HL-60 (cell line): Measurements from ENCODE around the gene IQSEC1.

Source experiments
- GABPA ChIP-seq: IDR thresholded peaks from 2 replicates; pipeline ENCODE4 v1.6.1; 2012; ENCODE audit warnings: low read depth
- TF ChIP-seq, protein P1 (sequence below): IDR thresholded peaks from one replicate; pipeline ENCODE4 v1.5.1; 2011; ENCODE audit warnings: low read length, control low read depth, inconsistent platforms; ENCODE audit not compliant: insufficient read depth

DNA sequence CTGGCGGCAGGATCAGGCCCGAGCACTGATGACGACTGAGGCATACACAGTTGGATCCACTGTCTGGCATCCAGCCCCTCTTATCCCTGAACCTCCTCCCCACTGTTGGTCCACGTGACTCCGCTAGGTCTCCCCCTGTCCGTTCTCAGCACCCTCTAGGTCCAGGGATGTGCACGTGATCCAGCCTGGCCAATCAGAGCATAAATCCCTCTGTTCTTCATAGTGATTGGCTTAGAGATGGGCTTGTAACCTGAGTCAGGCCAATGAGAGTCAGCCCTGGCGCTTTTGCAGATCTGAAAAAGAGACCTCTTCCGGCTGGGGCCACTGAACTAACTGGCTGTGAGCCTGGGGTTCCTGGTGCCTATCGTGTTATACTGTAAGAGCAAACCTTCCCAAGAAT, 20.5 kb upstream of the IQSEC1 start:
- no peak for TF ChIP-seq GABPA
- TF ChIP-seq, protein P1, sequence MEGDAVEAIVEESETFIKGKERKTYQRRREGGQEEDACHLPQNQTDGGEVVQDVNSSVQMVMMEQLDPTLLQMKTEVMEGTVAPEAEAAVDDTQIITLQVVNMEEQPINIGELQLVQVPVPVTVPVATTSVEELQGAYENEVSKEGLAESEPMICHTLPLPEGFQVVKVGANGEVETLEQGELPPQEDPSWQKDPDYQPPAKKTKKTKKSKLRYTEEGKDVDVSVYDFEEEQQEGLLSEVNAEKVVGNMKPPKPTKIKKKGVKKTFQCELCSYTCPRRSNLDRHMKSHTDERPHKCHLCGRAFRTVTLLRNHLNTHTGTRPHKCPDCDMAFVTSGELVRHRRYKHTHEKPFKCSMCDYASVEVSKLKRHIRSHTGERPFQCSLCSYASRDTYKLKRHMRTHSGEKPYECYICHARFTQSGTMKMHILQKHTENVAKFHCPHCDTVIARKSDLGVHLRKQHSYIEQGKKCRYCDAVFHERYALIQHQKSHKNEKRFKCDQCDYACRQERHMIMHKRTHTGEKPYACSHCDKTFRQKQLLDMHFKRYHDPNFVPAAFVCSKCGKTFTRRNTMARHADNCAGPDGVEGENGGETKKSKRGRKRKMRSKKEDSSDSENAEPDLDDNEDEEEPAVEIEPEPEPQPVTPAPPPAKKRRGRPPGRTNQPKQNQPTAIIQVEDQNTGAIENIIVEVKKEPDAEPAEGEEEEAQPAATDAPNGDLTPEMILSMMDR = no peak
